Liver (tissue), 9 donors: ENCODE results near the gene ANKRD61. TPM values are rescaled to one million over a fixed set of nuclear protein-coding genes. Genes with fewer than 3 reads are reported as not detected.

Experiments used
- DNase-seq: peaks from one replicate; pipeline ENCODE4 v3.0.0-alpha.2; 2017; ENCODE audit warnings: low spot score
- H3K27ac ChIP-seq, 2 donors: one replicate each; pipeline ENCODE4 v1.7.0; 2013; ENCODE audit warnings: inconsistent platforms in 2 of 2, low read length in 2 of 2, control low read depth in 1 of 2, low read depth in 1 of 2, mild to moderate bottlenecking in 1 of 2
- H3K27me3 ChIP-seq, 4 donors: one replicate each; pipeline versions ENCODE4 v1.6.1 to v1.7.0; 2013; ENCODE audit warnings: low read length in 3 of 4, inconsistent platforms in 1 of 4, mild to moderate bottlenecking in 1 of 4, moderate library complexity in 1 of 4; ENCODE audit not compliant: control insufficient read depth in 4 of 4, insufficient read depth in 4 of 4
- H3K36me3 ChIP-seq, 4 donors: one replicate each; pipeline versions ENCODE4 v1.6.1 to v1.7.0; 2013; ENCODE audit warnings: low read length in 3 of 4, mild to moderate bottlenecking in 3 of 4, low read depth in 1 of 4, moderate library complexity in 1 of 4; ENCODE audit not compliant: control insufficient read depth in 4 of 4, insufficient read depth in 3 of 4
- H3K4me1 ChIP-seq, 4 donors: one replicate each; pipeline versions ENCODE4 v1.6.1 to v1.7.0; 2013; ENCODE audit warnings: low read length in 3 of 4, mild to moderate bottlenecking in 3 of 4, moderate library complexity in 1 of 4; ENCODE audit not compliant: control insufficient read depth in 4 of 4, insufficient read depth in 4 of 4
- H3K4me3 ChIP-seq, 3 donors: one replicate each; pipeline versions ENCODE4 v1.6.1 to v1.7.0; 2013; ENCODE audit warnings: low read length in 3 of 3, control low read depth in 1 of 3, low read depth in 1 of 3, mild to moderate bottlenecking in 1 of 3
- H3K9ac ChIP-seq, 2 donors: one replicate each; pipeline ENCODE4 v1.7.0; 2013; ENCODE audit warnings: low read length in 2 of 2, mild to moderate bottlenecking in 2 of 2, moderate library complexity in 2 of 2, control low read depth in 1 of 2, low read depth in 1 of 2
- H3K9me3 ChIP-seq, 4 donors: one replicate each; pipeline versions ENCODE4 v1.6.1 to v1.7.0; 2013; ENCODE audit warnings: low read length in 3 of 4; ENCODE audit not compliant: control insufficient read depth in 4 of 4
- ATF3 ChIP-seq: IDR thresholded peaks from 2 replicates; pipeline ENCODE4 v1.6.1; 2016; ENCODE audit warnings: antibody characterized with exemption
- CTCF ChIP-seq: fragments of 150-350 bp; IDR thresholded peaks from 2 replicates; pipeline ENCODE4 v1.5.1; 2017; ENCODE audit warnings: improper control_type of control experiment, low read depth, low read length; ENCODE audit not compliant: missing input control
- EGR1 ChIP-seq, 2 donors: IDR thresholded peaks; 2 replicates each; pipeline ENCODE4 v1.6.1; 2016 to 2018; ENCODE audit warnings: antibody characterized with exemption in 2 of 2, low read depth in 2 of 2
- FOXA1 ChIP-seq: IDR thresholded peaks from 2 replicates; pipeline ENCODE4 v1.6.1; 2016; ENCODE audit warnings: antibody characterized with exemption
- FOXA2 ChIP-seq: IDR thresholded peaks from 2 replicates; pipeline ENCODE4 v1.6.1; 2016; ENCODE audit warnings: antibody characterized with exemption
- GABPA ChIP-seq, 2 donors: IDR thresholded peaks in 1 of 2; conservative IDR thresholded peaks in 1 of 2; 2 replicates each; pipeline ENCODE4 v1.6.1; 2016; ENCODE audit warnings: antibody characterized with exemption in 2 of 2, mild to moderate bottlenecking in 1 of 2, moderate library complexity in 1 of 2
- HNF4A ChIP-seq, 2 donors: conservative IDR thresholded peaks; 2 replicates each; pipeline ENCODE4 v1.6.1; 2016; ENCODE audit warnings: antibody characterized with exemption in 2 of 2, mild to moderate bottlenecking in 2 of 2
- HNF4G ChIP-seq: IDR thresholded peaks from 2 replicates; pipeline ENCODE4 v1.6.1; 2016; ENCODE audit warnings: antibody characterized with exemption
- JUND ChIP-seq, 2 donors: IDR thresholded peaks; 2 replicates each; pipeline ENCODE4 v1.6.1; 2016; ENCODE audit warnings: antibody characterized with exemption in 2 of 2
- NR2F2 ChIP-seq: IDR thresholded peaks from 2 replicates; pipeline ENCODE4 v1.6.1; 2016; ENCODE audit warnings: antibody characterized with exemption
- RAD21 ChIP-seq, 2 donors: IDR thresholded peaks; 2 replicates each; pipeline ENCODE4 v1.6.1; 2016; ENCODE audit warnings: antibody characterized with exemption in 2 of 2, mild to moderate bottlenecking in 2 of 2
- RXRA ChIP-seq, 2 donors: IDR thresholded peaks; 2 replicates each; pipeline ENCODE4 v1.6.1; 2017 to 2018; ENCODE audit warnings: antibody characterized with exemption in 2 of 2, mild to moderate bottlenecking in 1 of 2
- SP1 ChIP-seq: IDR thresholded peaks from 2 replicates; pipeline ENCODE4 v1.6.1; 2018; ENCODE audit warnings: antibody characterized with exemption, mild to moderate bottlenecking
- TAF1 ChIP-seq: conservative IDR thresholded peaks from 2 replicates; pipeline ENCODE4 v1.6.1; 2016; ENCODE audit warnings: antibody characterized with exemption, mild to moderate bottlenecking
- YY1 ChIP-seq: IDR thresholded peaks from 2 replicates; pipeline ENCODE4 v1.6.1; 2016; ENCODE audit warnings: antibody characterized with exemption, mild to moderate bottlenecking
- ZBTB33 ChIP-seq: IDR thresholded peaks from 2 replicates; pipeline ENCODE4 v1.6.1; 2016; ENCODE audit warnings: antibody characterized with exemption
- WGBS: extraction: QIAGEN DNeasy Blood & Tissue Kit; methylation state at CpG from one replicate; pipeline ENCODE4 v1.1.7; 2013; 5-methylcytosine and 5-hydroxymethylcytosine counted together
- polyA plus RNA-seq, 2 donors: library from polyadenylated mRNA; stranded (reverse) in 1 of 2; unstranded in 1 of 2; fragments of 200-250 nt in 1 of 2; fragments of >200 nt in 1 of 2; fragmentation: Nextera tagmentation in 1 of 2; extraction: Ambion mirVana in 1 of 2; gene quantifications; one replicate each; pipeline versions ENCODE4 v1.2.1 to v1.2.3, GENCODE V29; 2013 to 2015
- total RNA-seq, 2 donors: library from RNA; depleted of rRNA; stranded (reverse); fragments of >200 nt; gene quantifications; one replicate each; pipeline ENCODE4 v1.2.3, GENCODE V29; 2014
- TF ChIP-seq, protein P1 (sequence below): IDR thresholded peaks from 2 replicates; pipeline ENCODE4 v1.6.1; 2016; ENCODE audit warnings: antibody characterized with exemption, mild to moderate bottlenecking
- TF ChIP-seq, protein P2 (sequence below): IDR thresholded peaks from 2 replicates; pipeline ENCODE4 v1.6.1; 2016; ENCODE audit warnings: antibody characterized with exemption
- donor health status: healthy.
- donor health status: healthy.
- donor health status: healthy.
- donor health status: healthy.
- donor health status: healthy.

ANKRD61 gene
- total and polyA plus RNA-seq, 4 donors: 0.08 to 0.42 TPM; not detected in 2

DNA sequence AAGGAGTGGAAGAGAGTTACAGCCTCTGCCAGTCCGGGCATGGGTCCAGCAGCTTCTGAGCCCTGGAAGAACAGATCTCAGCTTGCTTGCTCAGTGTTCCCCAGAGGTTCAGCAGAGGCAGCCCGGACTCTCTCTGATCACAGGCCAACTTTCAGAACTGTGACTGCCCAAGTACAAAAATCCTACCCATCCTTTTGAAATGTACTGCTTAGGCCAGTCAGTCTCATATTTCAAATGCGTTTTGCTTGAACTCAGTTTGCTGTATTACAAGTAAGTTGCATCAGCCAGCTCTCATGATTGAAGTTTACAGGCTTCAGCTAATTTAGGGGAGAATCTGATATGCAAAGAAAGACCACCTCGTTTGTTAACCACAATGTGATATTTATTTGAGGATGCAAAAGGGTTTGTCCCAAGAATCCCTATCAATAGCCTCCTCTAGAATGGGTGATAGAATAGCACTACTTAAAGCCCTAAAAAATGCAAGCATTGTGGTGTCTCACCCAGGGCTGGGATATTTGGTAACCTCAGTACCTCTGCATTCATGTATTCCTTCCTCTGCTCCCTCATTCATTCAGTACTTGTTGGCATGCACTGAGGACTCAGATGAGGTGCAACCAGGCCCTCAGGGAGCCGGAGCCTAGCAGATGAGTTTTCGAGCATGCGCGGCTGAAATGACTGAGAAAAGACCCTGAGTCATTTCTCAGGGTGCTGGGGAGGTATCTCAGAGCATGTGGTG, 15.1 kb upstream of the ANKRD61 start:
- Histone ChIP-seq H3K4me1 (peaks cover 0 to 37% (median 31%) of the 10 kb centered on the region in 4 donors), H3K4me3 (no peak overlapping the region), H3K27me3 (no peaks in the 10 kb centered on the region), H3K9ac (peak overlapping the region in 1 of 2 donors; percentile 64), H3K9me3 (no peaks in the 10 kb centered on the region), H3K27ac (peak overlapping the region in 1 of 2 donors; percentile 36), H3K36me3 (peaks cover 8 to 48% (median 33%) of the 10 kb centered on the region in 4 donors)
- no peak for TF ChIP-seq CTCF
- no peak for TF ChIP-seq FOXA1
- TF ChIP-seq EGR1 (IDR thresholded peaks at IDR 0.05; ENCODE audit: low read depth in 2 of 2): no peak
- TF ChIP-seq ATF3: no peak
- TF ChIP-seq, protein P1, sequence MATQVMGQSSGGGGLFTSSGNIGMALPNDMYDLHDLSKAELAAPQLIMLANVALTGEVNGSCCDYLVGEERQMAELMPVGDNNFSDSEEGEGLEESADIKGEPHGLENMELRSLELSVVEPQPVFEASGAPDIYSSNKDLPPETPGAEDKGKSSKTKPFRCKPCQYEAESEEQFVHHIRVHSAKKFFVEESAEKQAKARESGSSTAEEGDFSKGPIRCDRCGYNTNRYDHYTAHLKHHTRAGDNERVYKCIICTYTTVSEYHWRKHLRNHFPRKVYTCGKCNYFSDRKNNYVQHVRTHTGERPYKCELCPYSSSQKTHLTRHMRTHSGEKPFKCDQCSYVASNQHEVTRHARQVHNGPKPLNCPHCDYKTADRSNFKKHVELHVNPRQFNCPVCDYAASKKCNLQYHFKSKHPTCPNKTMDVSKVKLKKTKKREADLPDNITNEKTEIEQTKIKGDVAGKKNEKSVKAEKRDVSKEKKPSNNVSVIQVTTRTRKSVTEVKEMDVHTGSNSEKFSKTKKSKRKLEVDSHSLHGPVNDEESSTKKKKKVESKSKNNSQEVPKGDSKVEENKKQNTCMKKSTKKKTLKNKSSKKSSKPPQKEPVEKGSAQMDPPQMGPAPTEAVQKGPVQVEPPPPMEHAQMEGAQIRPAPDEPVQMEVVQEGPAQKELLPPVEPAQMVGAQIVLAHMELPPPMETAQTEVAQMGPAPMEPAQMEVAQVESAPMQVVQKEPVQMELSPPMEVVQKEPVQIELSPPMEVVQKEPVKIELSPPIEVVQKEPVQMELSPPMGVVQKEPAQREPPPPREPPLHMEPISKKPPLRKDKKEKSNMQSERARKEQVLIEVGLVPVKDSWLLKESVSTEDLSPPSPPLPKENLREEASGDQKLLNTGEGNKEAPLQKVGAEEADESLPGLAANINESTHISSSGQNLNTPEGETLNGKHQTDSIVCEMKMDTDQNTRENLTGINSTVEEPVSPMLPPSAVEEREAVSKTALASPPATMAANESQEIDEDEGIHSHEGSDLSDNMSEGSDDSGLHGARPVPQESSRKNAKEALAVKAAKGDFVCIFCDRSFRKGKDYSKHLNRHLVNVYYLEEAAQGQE: no peak
- no peak for TF ChIP-seq GABPA (IDR thresholded peaks at IDR 0.05 in 1 of 2, conservative IDR thresholded peaks at IDR 0.05 in 1 of 2)
- peak in 1 of 2 donors; percentile 18 for TF ChIP-seq RAD21 (IDR thresholded peaks at IDR 0.05)
- TF ChIP-seq, protein P2, sequence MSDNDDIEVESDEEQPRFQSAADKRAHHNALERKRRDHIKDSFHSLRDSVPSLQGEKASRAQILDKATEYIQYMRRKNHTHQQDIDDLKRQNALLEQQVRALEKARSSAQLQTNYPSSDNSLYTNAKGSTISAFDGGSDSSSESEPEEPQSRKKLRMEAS: no peak
- TF ChIP-seq YY1: no peak
- no peak for TF ChIP-seq NR2F2
- TF ChIP-seq HNF4A (conservative IDR thresholded peaks at IDR 0.05): peak; percentile 14 to 64
- peak; percentile 41 for TF ChIP-seq SP1
- TF ChIP-seq HNF4G: no peak
- peak; percentile 8 to 60 for TF ChIP-seq RXRA (IDR thresholded peaks at IDR 0.05)
- no peak for TF ChIP-seq TAF1
- TF ChIP-seq FOXA2: no peak
- TF ChIP-seq JUND (IDR thresholded peaks at IDR 0.05): no peak
- TF ChIP-seq ZBTB33: no peak
- DNase-seq: no peak
- whole genome bisulfite sequencing: 68% methylated on average over 8 of the region's 8 CpGs
